GM10248 (cell line): ENCODE data around the gene VIPAS39.
"Not testable (repeated sequence)": the region's sequence is repeated elsewhere in the genome, so short reads cannot be mapped to it uniquely, and the experiment has no call there.

Source experiments
- CTCF ChIA-PET: fragments of 300-600 bp; sonication (Branson Sonifier 250); formaldehyde crosslinking; extraction: SDS; loops from one replicate; lab custom pipeline; 2021; ENCODE audit warnings: antibody characterized with exemption; lab: Yijun Ruan, JAX
- POLR2A ChIA-PET: fragments of 350-650 bp; sonication (Branson Sonifier 250); formaldehyde crosslinking; extraction: SDS; loops from one replicate; lab custom pipeline; 2020; ENCODE audit warnings: antibody characterized with exemption; lab: Yijun Ruan, JAX
- DNase-seq: peaks from one replicate; pipeline ENCODE4 v3.0.0; 2012; ENCODE audit errors: extremely low spot score
- TF ChIP-seq, protein P1 (sequence below): IDR thresholded peaks from 2 replicates; pipeline ENCODE4 v1.5.1; 2012; ENCODE audit warnings: mild to moderate bottlenecking, low read depth; ENCODE audit errors: extremely low read depth, missing control alignments, control extremely low read depth

Gene VIPAS39

DNA sequence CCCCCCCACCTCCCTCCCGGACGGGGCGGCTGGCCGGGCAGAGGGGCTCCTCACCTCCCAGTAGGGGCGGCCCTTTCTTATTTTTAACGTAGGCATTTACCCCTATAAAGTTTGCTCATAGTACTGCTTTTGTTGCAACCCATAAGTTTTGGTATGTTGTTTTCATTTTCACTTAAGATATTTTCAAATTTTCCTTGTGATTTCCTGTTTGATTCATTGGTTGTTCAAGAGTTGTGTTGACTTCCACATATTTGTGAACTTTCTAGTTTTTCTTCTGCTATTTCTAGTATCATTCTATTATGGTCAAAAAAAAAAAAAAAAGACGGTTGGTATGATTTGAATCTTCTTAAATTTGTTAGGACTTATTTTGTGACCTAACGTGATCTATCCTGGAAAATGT lies 40.6 kb downstream of the VIPAS39 start:
- ChIA-PET POLR2A (no interaction called here), CTCF (no interaction called here)
- TF ChIP-seq, protein P1, sequence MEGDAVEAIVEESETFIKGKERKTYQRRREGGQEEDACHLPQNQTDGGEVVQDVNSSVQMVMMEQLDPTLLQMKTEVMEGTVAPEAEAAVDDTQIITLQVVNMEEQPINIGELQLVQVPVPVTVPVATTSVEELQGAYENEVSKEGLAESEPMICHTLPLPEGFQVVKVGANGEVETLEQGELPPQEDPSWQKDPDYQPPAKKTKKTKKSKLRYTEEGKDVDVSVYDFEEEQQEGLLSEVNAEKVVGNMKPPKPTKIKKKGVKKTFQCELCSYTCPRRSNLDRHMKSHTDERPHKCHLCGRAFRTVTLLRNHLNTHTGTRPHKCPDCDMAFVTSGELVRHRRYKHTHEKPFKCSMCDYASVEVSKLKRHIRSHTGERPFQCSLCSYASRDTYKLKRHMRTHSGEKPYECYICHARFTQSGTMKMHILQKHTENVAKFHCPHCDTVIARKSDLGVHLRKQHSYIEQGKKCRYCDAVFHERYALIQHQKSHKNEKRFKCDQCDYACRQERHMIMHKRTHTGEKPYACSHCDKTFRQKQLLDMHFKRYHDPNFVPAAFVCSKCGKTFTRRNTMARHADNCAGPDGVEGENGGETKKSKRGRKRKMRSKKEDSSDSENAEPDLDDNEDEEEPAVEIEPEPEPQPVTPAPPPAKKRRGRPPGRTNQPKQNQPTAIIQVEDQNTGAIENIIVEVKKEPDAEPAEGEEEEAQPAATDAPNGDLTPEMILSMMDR = no peak
- no peak for DNase-seq

DNA sequence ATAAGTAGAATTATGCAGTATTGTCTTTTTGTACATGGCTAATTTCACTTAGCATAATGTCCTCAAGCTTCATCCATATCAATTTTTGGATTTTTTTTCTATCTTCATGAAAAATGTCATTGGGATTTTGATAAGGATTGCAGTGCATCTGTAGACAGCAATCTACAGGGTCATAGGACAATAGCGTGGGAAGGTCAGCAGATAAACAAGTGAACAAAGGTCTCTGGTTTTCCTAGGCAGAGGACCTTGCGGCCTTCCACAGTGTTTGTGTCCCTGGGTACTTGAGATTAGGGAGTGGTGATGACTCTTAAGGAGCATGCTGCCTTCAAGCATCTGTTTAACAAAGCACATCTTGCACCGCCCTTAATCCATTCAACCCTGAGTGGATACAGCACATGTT lies 41.3 kb downstream of the VIPAS39 start:
- POLR2A ChIA-PET = interaction anchor here (0.7 kb wide), 1 partner anchor 41 kb away, joined by 4 read pairs; the partner anchor contains the start of gene VIPAS39
- CTCF ChIA-PET, DNase-seq: not testable (repeated sequence)

DNA sequence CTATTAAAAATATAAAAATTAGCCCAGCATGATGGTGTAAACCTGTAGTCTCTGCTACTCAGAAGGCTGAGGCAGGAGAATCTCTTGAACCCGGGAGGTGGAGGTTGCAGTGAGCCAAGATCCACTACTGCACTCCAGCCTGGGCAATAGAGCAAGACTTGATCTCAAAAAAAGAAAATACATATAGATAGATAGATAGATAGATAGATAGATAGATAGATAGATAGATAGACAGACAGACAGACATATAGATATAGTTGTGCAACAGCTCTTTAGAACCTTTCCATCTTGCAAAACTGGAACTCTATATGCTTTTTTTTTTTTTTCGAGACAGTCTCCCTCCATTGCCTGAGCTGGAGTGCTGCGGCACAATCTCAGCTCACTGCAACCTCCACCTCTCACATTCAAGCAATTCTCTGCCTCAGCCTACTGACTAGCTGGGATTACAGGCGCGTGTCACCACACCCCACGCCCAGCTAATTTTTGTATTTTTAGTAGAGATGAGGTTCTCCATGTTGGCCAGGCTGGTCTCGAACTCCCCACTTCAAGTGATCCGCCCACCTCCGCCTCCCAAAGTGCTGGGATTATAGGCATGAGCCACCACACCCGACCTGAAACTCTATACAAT lies 41.9 kb downstream of the VIPAS39 start:
- ChIA-PET POLR2A (interaction anchor here (0.7 kb wide), 1 partner anchor 42 kb away, joined by 4 read pairs; the partner anchor contains the start of gene VIPAS39), CTCF (interaction anchor here (1.0 kb wide), 1 partner anchor 32 kb away, joined by 3 read pairs; no protein-coding TSS in a partner anchor)
- DNase-seq = not testable (repeated sequence)

DNA sequence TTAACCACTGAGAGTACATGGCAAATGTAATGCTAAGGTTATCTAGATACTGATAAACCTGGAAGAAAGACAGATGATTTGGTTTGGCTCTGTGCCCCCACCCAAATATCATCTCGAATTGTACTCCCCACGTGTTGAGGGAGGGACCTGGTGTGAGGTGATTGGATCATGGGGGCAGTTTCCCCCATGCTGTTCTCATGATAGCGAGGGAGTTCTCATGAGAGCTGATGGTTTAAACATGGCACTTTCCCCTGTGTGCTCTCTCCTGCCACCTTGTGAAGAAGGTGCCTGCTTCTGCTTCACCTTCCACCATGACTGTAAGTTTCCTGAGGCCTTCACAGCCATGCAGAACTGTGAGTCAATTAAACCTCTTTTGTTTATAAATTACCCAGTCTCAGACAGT lies 48.3 kb downstream of the VIPAS39 start:
- ChIA-PET CTCF (no interaction called here), POLR2A (no interaction called here)
- DNase-seq = no peak
- TF ChIP-seq, protein P1 = peak; percentile 25

DNA sequence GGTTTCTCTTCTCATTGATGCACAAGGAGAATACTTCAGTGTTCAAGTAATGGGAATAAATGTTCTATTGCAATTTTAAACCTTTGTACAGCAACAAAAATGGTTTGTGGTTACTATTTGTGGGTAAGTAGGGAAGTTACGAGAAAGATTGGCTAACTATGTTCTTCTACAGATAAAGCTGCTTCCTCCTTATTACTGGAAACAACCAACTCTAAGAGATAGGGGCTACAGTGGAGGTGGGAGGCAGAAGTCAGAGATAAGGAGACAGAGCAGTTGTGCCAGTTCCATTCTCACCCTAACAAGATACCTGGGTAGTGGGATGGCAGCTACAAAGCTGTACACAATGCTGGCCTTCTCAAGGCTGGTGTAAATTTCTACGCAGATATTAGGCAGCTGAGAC lies 50.2 kb downstream of the VIPAS39 start:
- POLR2A ChIA-PET = no interaction called here
- TF ChIP-seq, protein P1 = no peak
- CTCF ChIA-PET = interaction anchor here (1.1 to 1.7 kb wide), 3 partner anchors 21 to 91 kb away, joined by 4 to 5 read pairs (median 5); no protein-coding TSS in a partner anchor
- DNase-seq = no peak

DNA sequence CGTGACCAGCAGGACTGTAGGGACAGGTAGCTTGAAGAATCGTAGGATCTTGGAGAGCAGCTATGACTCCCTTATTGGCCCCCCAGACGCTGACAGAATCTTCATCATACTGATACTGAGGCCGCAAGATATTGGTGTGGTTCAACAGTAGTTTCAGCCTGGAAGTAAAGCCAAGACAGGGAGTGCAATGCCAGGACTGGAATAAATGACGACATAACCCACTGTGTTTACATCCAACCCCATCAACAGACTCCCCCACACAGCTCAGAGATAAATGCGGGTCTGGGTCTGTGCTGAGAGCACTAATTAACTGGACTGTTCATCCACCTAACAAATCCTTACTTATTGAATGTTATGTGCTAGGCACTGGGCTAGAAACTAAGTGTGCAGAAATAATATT lies 50.7 kb downstream of the VIPAS39 start:
- ChIA-PET POLR2A (no interaction called here), CTCF (interaction anchor here (0.8 to 1.7 kb wide), 4 partner anchors 16 to 90 kb away, joined by 3 to 5 read pairs (median 4); no protein-coding TSS in a partner anchor)
- TF ChIP-seq, protein P1 = no peak
- DNase-seq = no peak

DNA sequence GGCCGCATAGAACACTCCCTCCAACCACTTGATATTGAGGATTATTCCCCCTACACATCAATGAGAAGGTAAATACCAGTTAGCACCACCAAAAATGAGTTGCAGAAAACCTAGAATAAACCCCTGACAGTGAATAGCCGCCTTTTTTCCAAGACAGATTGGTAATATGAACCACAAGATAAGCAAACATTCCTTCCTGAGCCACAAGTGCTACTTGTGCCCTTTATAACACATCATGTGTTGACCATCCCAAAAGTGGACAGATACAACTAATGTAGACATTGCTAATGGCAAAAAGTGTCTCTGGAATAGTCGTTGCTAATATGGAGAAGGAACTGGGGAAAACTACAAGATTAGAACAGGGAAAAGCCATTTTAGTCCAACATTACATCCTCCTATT lies 51.3 kb downstream of the VIPAS39 start:
- TF ChIP-seq, protein P1 = no peak
- ChIA-PET CTCF (interaction anchor here (0.8 to 1.7 kb wide), 3 partner anchors 15 to 90 kb away, joined by 3 to 5 read pairs (median 5); no protein-coding TSS in a partner anchor), POLR2A (interaction anchor here (0.6 kb wide), 1 partner anchor 13 kb away, joined by 3 read pairs; no protein-coding TSS in a partner anchor)
- no peak for DNase-seq
